Right lobe of liver (tissue), 6 donors: ENCODE measurements around the gene COL25A1. TPM values are rescaled to one million over a fixed set of nuclear protein-coding genes. Genes with fewer than 3 reads are reported as not detected.

Experiments
- ATAC-seq, 4 donors: fragments of 200-7000 bp; cut with Tn5 transposase; one replicate each; pipeline ENCODE4 v1.9.1; 2020; ENCODE audit warnings: mild to moderate bottlenecking in 4 of 4, moderate library complexity in 4 of 4
- DNase-seq, 3 donors: peaks; one replicate each; pipeline ENCODE4 v3.0.0-alpha.2; 2020
- H3K27ac ChIP-seq, 3 donors: fragments of 200-600 bp; one replicate each; pipeline ENCODE4 v1.8.0; 2022
- H3K27me3 ChIP-seq, 2 donors: fragments of 200-600 bp; one replicate each; pipeline ENCODE4 v1.8.0; 2022
- H3K36me3 ChIP-seq, 4 donors: fragments of 200-600 bp; sonication (generic) in 1 of 4; one replicate each; pipeline versions ENCODE4 v1.5.1 to v1.8.0; 2017 to 2022; ENCODE audit warnings: control low read depth in 1 of 4
- H3K4me1 ChIP-seq, 4 donors: fragments of 200-600 bp; sonication (generic) in 1 of 4; one replicate each; pipeline versions ENCODE4 v1.5.1 to v1.8.0; 2017 to 2022; ENCODE audit warnings: control low read depth in 1 of 4
- H3K4me3 ChIP-seq, 3 donors: fragments of 200-600 bp; one replicate each; pipeline ENCODE4 v1.8.0; 2022
- H3K9me3 ChIP-seq, 4 donors: fragments of 200-600 bp; sonication (generic) in 1 of 4; one replicate each; pipeline versions ENCODE4 v1.5.1 to v1.8.0; 2017 to 2022; ENCODE audit warnings: control low read depth in 1 of 4
- CTCF ChIP-seq, 4 donors: fragments of 200-600 bp in 3 of 4; fragments of 450-650 bp in 1 of 4; IDR thresholded peaks; one replicate each; pipeline versions ENCODE4 v1.5.1 to v1.8.0; 2016 to 2022; ENCODE audit warnings: antibody characterized with exemption in 4 of 4, mild to moderate bottlenecking in 2 of 4
- POLR2A ChIP-seq: fragments of 450-650 bp; IDR thresholded peaks from one replicate; pipeline ENCODE4 v1.6.1; 2017; ENCODE audit warnings: antibody characterized with exemption, mild to moderate bottlenecking
- WGBS: methylation state at CpG from one replicate; pipeline ENCODE4 v1.1.6; 2018; ENCODE audit warnings: low coverage, low lambda C conversion rate; ENCODE audit not compliant: insufficient coverage; ENCODE audit errors: missing lambda C conversion rate; 5-methylcytosine and 5-hydroxymethylcytosine counted together
- intact Hi-C, 2 donors: fragments of 100-400 bp; cut with DNase I; formaldehyde crosslinking; loops; one replicate each; pipeline versions ENCODE4 v1.11.2 to v1.14.1; 2022
- total RNA-seq, 6 experiments: library from RNA; depleted of rRNA in 2 of 6; stranded (reverse); fragments of >200 nt in 2 of 6; fragmentation: NEBNext Ultra II Directional in 3 of 6; extraction: Animal tissue kit (Norgen Biotek cat#: 25700) in 3 of 6; gene quantifications; one replicate each; pipeline versions ENCODE4 v1.1.0 to v1.2.4, GENCODE V29; 2016 to 2023
- donor health status: DM: no; HTN: yes; CAD: no.
- donor health status: DM: no; HTN: no; CAD: no.
- donor health status: DM: no; HTN: no; CAD: no.
- donor health status: DM: no; HTN: yes; CAD: no.
- donor health status: DM: no; HTN: yes; CAD: no.

The COL25A1 gene
- total RNA-seq, 6 experiments from 2014 or later, result 0.06 to 4.8 (median 1.3) TPM

GRCh38 chr4:108971473-108971872, 331.0 kb downstream of the COL25A1 start:
- no peaks in the 10 kb centered on the region for H3K4me1 ChIP-seq
- H3K27ac ChIP-seq, result no peak overlapping the region
- ATAC-seq, result no peak
- TF ChIP-seq POLR2A (no peak), CTCF (IDR thresholded peaks at IDR 0.05) (no peak)
- intact Hi-C loops, result no loop called here
- no peaks in the 10 kb centered on the region for H3K9me3 ChIP-seq
- no peaks in the 10 kb centered on the region for H3K27me3 ChIP-seq
- no peak for DNase-seq
- no peak overlapping the region for H3K4me3 ChIP-seq
- no peaks in the 10 kb centered on the region for H3K36me3 ChIP-seq
- 0% methylated on average over 1 of the region's 1 CpG for WGBS

- intact Hi-C loops, result no loop called here
- Histone ChIP-seq H3K4me3 (no peak overlapping the region), H3K4me1 (no peaks in the 10 kb centered on the region), H3K36me3 (no peaks in the 10 kb centered on the region), H3K27me3 (no peaks in the 10 kb centered on the region), H3K9me3 (no peaks in the 10 kb centered on the region), H3K27ac (no peak overlapping the region)
- ATAC-seq (no peak), DNase-seq (no peak)
- 28% methylated on average over 3 of the region's 3 CpGs for WGBS
- TF ChIP-seq CTCF (IDR thresholded peaks at IDR 0.05) (no peak), POLR2A (no peak)
Observed at GRCh38 chr4:108965472-108966076, 336.9 kb downstream of the COL25A1 start.

GRCh38 chr4:108965016-108965415, 337.4 kb downstream of the COL25A1 start:
- no peak for TF ChIP-seq POLR2A
- no peak for TF ChIP-seq CTCF (IDR thresholded peaks at IDR 0.05)
- no peaks in the 10 kb centered on the region for H3K9me3 ChIP-seq
- DNase-seq, result no peak
- no peaks in the 10 kb centered on the region for H3K36me3 ChIP-seq
- no peak for ATAC-seq
- H3K4me1 ChIP-seq, result no peaks in the 10 kb centered on the region
- no peaks in the 10 kb centered on the region for H3K27me3 ChIP-seq
- no peak overlapping the region for H3K27ac ChIP-seq
- 33% methylated on average over 2 of the region's 2 CpGs for WGBS
- intact Hi-C loops, result no loop called here
- no peak overlapping the region for H3K4me3 ChIP-seq

- Histone ChIP-seq H3K36me3 (no peaks in the 10 kb centered on the region), H3K27ac (no peak overlapping the region), H3K4me3 (no peak overlapping the region), H3K27me3 (no peaks in the 10 kb centered on the region), H3K9me3 (no peaks in the 10 kb centered on the region), H3K4me1 (no peaks in the 10 kb centered on the region)
- WGBS, result 50% methylated on average over 1 of the region's 1 CpG
- TF ChIP-seq POLR2A, result no peak
- TF ChIP-seq CTCF (IDR thresholded peaks at IDR 0.05), result no peak
- no peak for DNase-seq
- intact Hi-C loops, result no loop called here
- no peak for ATAC-seq
Observed at GRCh38 chr4:108963910-108964309, 338.5 kb downstream of the COL25A1 start.

- Histone ChIP-seq H3K9me3 (no peaks in the 10 kb centered on the region), H3K4me1 (no peaks in the 10 kb centered on the region), H3K36me3 (no peaks in the 10 kb centered on the region), H3K27ac (no peak overlapping the region), H3K4me3 (no peak overlapping the region), H3K27me3 (no peaks in the 10 kb centered on the region)
- TF ChIP-seq POLR2A (no peak), CTCF (IDR thresholded peaks at IDR 0.05) (no peak)
- DNase-seq (no peak), ATAC-seq (no peak)
- intact Hi-C loops, result no loop called here
Observed at GRCh38 chr4:108959491-108959890, 343.0 kb downstream of the COL25A1 start.
